Spleen (tissue), 11 donors: ENCODE measurements around the gene GMDS. TPM values are rescaled to one million over a fixed set of nuclear protein-coding genes. Genes with fewer than 3 reads are reported as not detected.

ENCODE experiments used
- DNase-seq: peaks from one replicate; pipeline ENCODE4 v3.0.0-alpha.2; 2020
- H3K27ac ChIP-seq, 8 donors: fragments of 200-600 bp; sonication (generic) in 7 of 8; 1 replicate in 4 of 8; 2 replicates in 4 of 8; pipeline versions ENCODE4 v1.5.0 to v1.8.0; 2016 to 2021; ENCODE audit warnings: inconsistent platforms in 4 of 8, mild to moderate bottlenecking in 4 of 8, moderate library complexity in 1 of 8
- H3K27me3 ChIP-seq, 7 donors: fragments of 200-600 bp; sonication (generic) in 6 of 7; replicated peaks in 1 of 7; 1 replicate in 4 of 7; 2 replicates in 3 of 7; pipeline versions ENCODE4 v1.5.0 to v1.8.0; 2016 to 2021; ENCODE audit warnings: inconsistent platforms in 3 of 7, mild to moderate bottlenecking in 1 of 7
- H3K36me3 ChIP-seq, 6 donors: fragments of 200-600 bp; sonication (generic) in 5 of 6; 1 replicate in 4 of 6; 2 replicates in 2 of 6; pipeline versions ENCODE4 v1.5.0 to v1.8.0; 2016 to 2021; ENCODE audit warnings: inconsistent platforms in 2 of 6
- H3K4me1 ChIP-seq, 6 donors: fragments of 200-600 bp; sonication (generic) in 5 of 6; 1 replicate in 3 of 6; 2 replicates in 3 of 6; pipeline versions ENCODE4 v1.5.0 to v1.8.0; 2016 to 2021; ENCODE audit warnings: inconsistent platforms in 3 of 6
- H3K4me3 ChIP-seq, 8 donors: fragments of 200-600 bp; sonication (generic) in 7 of 8; 1 replicate in 4 of 8; 2 replicates in 4 of 8; pipeline versions ENCODE4 v1.5.0 to v1.8.0; 2016 to 2021; ENCODE audit warnings: inconsistent platforms in 4 of 8, mild to moderate bottlenecking in 4 of 8, moderate library complexity in 2 of 8
- H3K9me3 ChIP-seq, 8 donors: fragments of 200-600 bp; sonication (generic) in 7 of 8; 1 replicate in 4 of 8; 2 replicates in 4 of 8; pipeline versions ENCODE4 v1.5.0 to v1.8.0; 2016 to 2021; ENCODE audit warnings: inconsistent platforms in 4 of 8
- CTCF ChIP-seq, 11 experiments: fragments of 200-600 bp in 7 of 11; fragments of 450-650 bp in 4 of 11; sonication (generic) in 4 of 11; IDR thresholded peaks in 8 of 11; conservative IDR thresholded peaks in 3 of 11; 1 replicate in 7 of 11; 2 replicates in 4 of 11; pipeline versions ENCODE4 v1.4.0 to v1.8.0; 2016 to 2021; ENCODE audit warnings: antibody characterized with exemption in 11 of 11, inconsistent platforms in 4 of 11, mild to moderate bottlenecking in 1 of 11
- POLR2A ChIP-seq, 3 donors: fragments of 450-650 bp; IDR thresholded peaks; one replicate each; pipeline ENCODE4 v1.5.1; 2017; ENCODE audit warnings: antibody characterized with exemption in 3 of 3, mild to moderate bottlenecking in 1 of 3
- POLR2AphosphoS5 ChIP-seq, 3 donors: sonication (generic); formaldehyde crosslinking; IDR thresholded peaks; one replicate each; pipeline ENCODE4 v1.5.1; 2017; ENCODE audit warnings: antibody characterized with exemption in 3 of 3
- WGBS, 5 donors: extraction: QIAGEN DNeasy Blood & Tissue Kit in 3 of 5; methylation state at CpG; one replicate each; pipeline versions ENCODE4 v1.1.5 to v1.1.7; 2013 to 2018; 5-methylcytosine and 5-hydroxymethylcytosine counted together
- intact Hi-C: fragments of 100-400 bp; cut with DNase I; formaldehyde crosslinking; loops from one replicate; pipeline ENCODE4 v1.15.0; 2023; ENCODE audit warnings: low total_unique reads
- polyA plus RNA-seq, 3 donors: library from polyadenylated mRNA; stranded (reverse); fragments of 200-250 nt; gene quantifications; one replicate each; pipeline ENCODE4 v1.2.1, GENCODE V29; 2013
- total RNA-seq, 7 donors: library from RNA; depleted of rRNA in 3 of 7; stranded (reverse); fragments of >200 nt in 3 of 7; fragmentation: NEBNext Ultra II Directional in 4 of 7; extraction: Animal tissue kit (Norgen Biotek cat#: 25700) in 4 of 7; gene quantifications; one replicate each; pipeline versions ENCODE4 v1.1.0 to v1.2.1, GENCODE V29; 2016 to 2021
- donor health status: healthy with polysubstance abuse.
- donor health status: DM: no; HTN: no; CAD: no; lungs with moderate emphysema.
- donor health status: DM: no; HTN: no; CAD: no.
- donor health status: Bipolar disorder and iron deficiency.
- donor health status: healthy.
- donor health status: DM: no; HTN: no; CAD: no.
- donor health status: DM: yes; HTN: yes; CAD: no.

GMDS gene
- total and polyA plus RNA-seq, 10 donors = 9.1 to 30.8 (median 17.7) TPM

GRCh38 chr6:2141644-2142290 lies 103.6 kb downstream of the GMDS start:
- intact Hi-C loops = no loop called here
- peaks cover 0 to 9% (median 0%) of the 10 kb centered on the region in 6 donors for H3K4me1 ChIP-seq
- TF ChIP-seq POLR2AphosphoS5 (IDR thresholded peaks at IDR 0.05) (no peak), POLR2A (IDR thresholded peaks at IDR 0.05) (no peak), CTCF (IDR thresholded peaks at IDR 0.05 in 8 of 11, conservative IDR thresholded peaks at IDR 0.05 in 3 of 11) (no peak)
- DNase-seq = no peak
- no peaks in the 10 kb centered on the region for H3K9me3 ChIP-seq
- no peak overlapping the region for H3K4me3 ChIP-seq
- no peaks in the 10 kb centered on the region for H3K36me3 ChIP-seq
- H3K27me3 ChIP-seq = no peaks in the 10 kb centered on the region
- H3K27ac ChIP-seq = no peak overlapping the region
- WGBS, 5 donors = 50 to 71% (median 52%) methylated on average over 16 of the region's 16 CpGs

GRCh38 chr6:2140438-2141128 lies 104.8 kb downstream of the GMDS start:
- no peaks in the 10 kb centered on the region for H3K9me3 ChIP-seq
- TF ChIP-seq POLR2A (IDR thresholded peaks at IDR 0.05) (no peak), POLR2AphosphoS5 (IDR thresholded peaks at IDR 0.05) (no peak), CTCF (IDR thresholded peaks at IDR 0.05 in 8 of 11, conservative IDR thresholded peaks at IDR 0.05 in 3 of 11) (no peak)
- intact Hi-C loops = no loop called here
- no peak for DNase-seq
- no peak overlapping the region for H3K4me3 ChIP-seq
- H3K36me3 ChIP-seq = no peaks in the 10 kb centered on the region
- WGBS, 5 donors = 74 to 86% (median 79%) methylated on average over 6 of the region's 6 CpGs
- H3K27ac ChIP-seq = no peak overlapping the region
- peaks cover 0 to 9% (median 0%) of the 10 kb centered on the region in 6 donors for H3K4me1 ChIP-seq
- H3K27me3 ChIP-seq = no peaks in the 10 kb centered on the region

- no peak overlapping the region for H3K27ac ChIP-seq
- no peak for DNase-seq
- no peak for TF ChIP-seq POLR2A (IDR thresholded peaks at IDR 0.05)
- no peak for TF ChIP-seq POLR2AphosphoS5 (IDR thresholded peaks at IDR 0.05)
- TF ChIP-seq CTCF (IDR thresholded peaks at IDR 0.05 in 8 of 11, conservative IDR thresholded peaks at IDR 0.05 in 3 of 11) = no peak
- H3K27me3 ChIP-seq = no peaks in the 10 kb centered on the region
- no peaks in the 10 kb centered on the region for H3K36me3 ChIP-seq
- intact Hi-C loops = no loop called here
- WGBS, 5 donors = 95 to 99% (median 98%) methylated on average over 2 of the region's 2 CpGs
- H3K4me3 ChIP-seq = no peak overlapping the region
- peaks cover 0 to 10% (median 3%) of the 10 kb centered on the region in 6 donors for H3K4me1 ChIP-seq
- H3K9me3 ChIP-seq = no peaks in the 10 kb centered on the region
Observed at GRCh38 chr6:2135401-2135800, 110.0 kb downstream of the GMDS start.

GRCh38 chr6:2134554-2134953 lies 110.9 kb downstream of the GMDS start:
- Histone ChIP-seq H3K27ac (no peak overlapping the region), H3K4me3 (no peak overlapping the region), H3K9me3 (no peaks in the 10 kb centered on the region), H3K36me3 (no peaks in the 10 kb centered on the region), H3K27me3 (no peaks in the 10 kb centered on the region), H3K4me1 (peaks cover 0 to 13% (median 3%) of the 10 kb centered on the region in 6 donors)
- intact Hi-C loops = no loop called here
- DNase-seq = no peak
- no peak for TF ChIP-seq CTCF (IDR thresholded peaks at IDR 0.05 in 8 of 11, conservative IDR thresholded peaks at IDR 0.05 in 3 of 11)
- TF ChIP-seq POLR2A (IDR thresholded peaks at IDR 0.05) = no peak
- no peak for TF ChIP-seq POLR2AphosphoS5 (IDR thresholded peaks at IDR 0.05)
